Liver (tissue), 9 donors: Measurements from ENCODE around the gene NNT. TPM values are rescaled to one million over a fixed set of nuclear protein-coding genes. Genes with fewer than 3 reads are reported as not detected.

Experiments
- DNase-seq: peaks from one replicate; pipeline ENCODE4 v3.0.0-alpha.2; 2017; ENCODE audit warnings: low spot score
- H3K27ac ChIP-seq, 2 donors: one replicate each; pipeline ENCODE4 v1.7.0; 2013; ENCODE audit warnings: inconsistent platforms in 2 of 2, low read length in 2 of 2, control low read depth in 1 of 2, low read depth in 1 of 2, mild to moderate bottlenecking in 1 of 2
- H3K27me3 ChIP-seq, 4 donors: one replicate each; pipeline versions ENCODE4 v1.6.1 to v1.7.0; 2013; ENCODE audit warnings: low read length in 3 of 4, inconsistent platforms in 1 of 4, mild to moderate bottlenecking in 1 of 4, moderate library complexity in 1 of 4; ENCODE audit not compliant: control insufficient read depth in 4 of 4, insufficient read depth in 4 of 4
- H3K36me3 ChIP-seq, 4 donors: one replicate each; pipeline versions ENCODE4 v1.6.1 to v1.7.0; 2013; ENCODE audit warnings: low read length in 3 of 4, mild to moderate bottlenecking in 3 of 4, low read depth in 1 of 4, moderate library complexity in 1 of 4; ENCODE audit not compliant: control insufficient read depth in 4 of 4, insufficient read depth in 3 of 4
- H3K4me1 ChIP-seq, 4 donors: one replicate each; pipeline versions ENCODE4 v1.6.1 to v1.7.0; 2013; ENCODE audit warnings: low read length in 3 of 4, mild to moderate bottlenecking in 3 of 4, moderate library complexity in 1 of 4; ENCODE audit not compliant: control insufficient read depth in 4 of 4, insufficient read depth in 4 of 4
- H3K4me3 ChIP-seq, 3 donors: one replicate each; pipeline versions ENCODE4 v1.6.1 to v1.7.0; 2013; ENCODE audit warnings: low read length in 3 of 3, control low read depth in 1 of 3, low read depth in 1 of 3, mild to moderate bottlenecking in 1 of 3
- H3K9ac ChIP-seq, 2 donors: one replicate each; pipeline ENCODE4 v1.7.0; 2013; ENCODE audit warnings: low read length in 2 of 2, mild to moderate bottlenecking in 2 of 2, moderate library complexity in 2 of 2, control low read depth in 1 of 2, low read depth in 1 of 2
- H3K9me3 ChIP-seq, 4 donors: one replicate each; pipeline versions ENCODE4 v1.6.1 to v1.7.0; 2013; ENCODE audit warnings: low read length in 3 of 4; ENCODE audit not compliant: control insufficient read depth in 4 of 4
- EGR1 ChIP-seq, 2 donors: IDR thresholded peaks; 2 replicates each; pipeline ENCODE4 v1.6.1; 2016 to 2018; ENCODE audit warnings: antibody characterized with exemption in 2 of 2, low read depth in 2 of 2
- FOXA1 ChIP-seq: IDR thresholded peaks from 2 replicates; pipeline ENCODE4 v1.6.1; 2016; ENCODE audit warnings: antibody characterized with exemption
- FOXA2 ChIP-seq: IDR thresholded peaks from 2 replicates; pipeline ENCODE4 v1.6.1; 2016; ENCODE audit warnings: antibody characterized with exemption
- GABPA ChIP-seq, 2 donors: IDR thresholded peaks in 1 of 2; conservative IDR thresholded peaks in 1 of 2; 2 replicates each; pipeline ENCODE4 v1.6.1; 2016; ENCODE audit warnings: antibody characterized with exemption in 2 of 2, mild to moderate bottlenecking in 1 of 2, moderate library complexity in 1 of 2
- HNF4A ChIP-seq, 2 donors: conservative IDR thresholded peaks; 2 replicates each; pipeline ENCODE4 v1.6.1; 2016; ENCODE audit warnings: antibody characterized with exemption in 2 of 2, mild to moderate bottlenecking in 2 of 2
- HNF4G ChIP-seq: IDR thresholded peaks from 2 replicates; pipeline ENCODE4 v1.6.1; 2016; ENCODE audit warnings: antibody characterized with exemption
- JUND ChIP-seq, 2 donors: IDR thresholded peaks; 2 replicates each; pipeline ENCODE4 v1.6.1; 2016; ENCODE audit warnings: antibody characterized with exemption in 2 of 2
- NR2F2 ChIP-seq: IDR thresholded peaks from 2 replicates; pipeline ENCODE4 v1.6.1; 2016; ENCODE audit warnings: antibody characterized with exemption
- RAD21 ChIP-seq, 2 donors: IDR thresholded peaks; 2 replicates each; pipeline ENCODE4 v1.6.1; 2016; ENCODE audit warnings: antibody characterized with exemption in 2 of 2, mild to moderate bottlenecking in 2 of 2
- RXRA ChIP-seq, 2 donors: IDR thresholded peaks; 2 replicates each; pipeline ENCODE4 v1.6.1; 2017 to 2018; ENCODE audit warnings: antibody characterized with exemption in 2 of 2, mild to moderate bottlenecking in 1 of 2
- SP1 ChIP-seq: IDR thresholded peaks from 2 replicates; pipeline ENCODE4 v1.6.1; 2018; ENCODE audit warnings: antibody characterized with exemption, mild to moderate bottlenecking
- TAF1 ChIP-seq: conservative IDR thresholded peaks from 2 replicates; pipeline ENCODE4 v1.6.1; 2016; ENCODE audit warnings: antibody characterized with exemption, mild to moderate bottlenecking
- YY1 ChIP-seq: IDR thresholded peaks from 2 replicates; pipeline ENCODE4 v1.6.1; 2016; ENCODE audit warnings: antibody characterized with exemption, mild to moderate bottlenecking
- WGBS: extraction: QIAGEN DNeasy Blood & Tissue Kit; methylation state at CpG from one replicate; pipeline ENCODE4 v1.1.7; 2013; 5-methylcytosine and 5-hydroxymethylcytosine counted together
- polyA plus RNA-seq, 2 donors: library from polyadenylated mRNA; stranded (reverse) in 1 of 2; unstranded in 1 of 2; fragments of 200-250 nt in 1 of 2; fragments of >200 nt in 1 of 2; fragmentation: Nextera tagmentation in 1 of 2; extraction: Ambion mirVana in 1 of 2; gene quantifications; one replicate each; pipeline versions ENCODE4 v1.2.1 to v1.2.3, GENCODE V29; 2013 to 2015
- total RNA-seq, 2 donors: library from RNA; depleted of rRNA; stranded (reverse); fragments of >200 nt; gene quantifications; one replicate each; pipeline ENCODE4 v1.2.3, GENCODE V29; 2014
- TF ChIP-seq, protein P1 (sequence below): IDR thresholded peaks from 2 replicates; pipeline ENCODE4 v1.6.1; 2016; ENCODE audit warnings: antibody characterized with exemption
- TF ChIP-seq, protein P2 (sequence below): IDR thresholded peaks from 2 replicates; pipeline ENCODE4 v1.6.1; 2016; ENCODE audit warnings: antibody characterized with exemption, mild to moderate bottlenecking
- TF ChIP-seq, protein P3 (sequence below): IDR thresholded peaks from 2 replicates; pipeline ENCODE4 v1.6.1; 2016; ENCODE audit warnings: antibody characterized with exemption
- TF ChIP-seq, protein P4 (sequence below): IDR thresholded peaks from 2 replicates; pipeline ENCODE4 v1.6.1; 2016; ENCODE audit warnings: antibody characterized with exemption
- TF ChIP-seq, protein P5 (sequence below): fragments of 150-350 bp; IDR thresholded peaks from 2 replicates; pipeline ENCODE4 v1.5.1; 2017; ENCODE audit warnings: improper control_type of control experiment, low read depth, low read length; ENCODE audit not compliant: missing input control
- donor health status: healthy.
- donor health status: healthy.
- donor health status: healthy.
- donor health status: healthy.
- donor health status: healthy.

Gene NNT
- total and polyA plus RNA-seq, 4 donors: 45.4 to 154 (median 89.2) TPM

DNA sequence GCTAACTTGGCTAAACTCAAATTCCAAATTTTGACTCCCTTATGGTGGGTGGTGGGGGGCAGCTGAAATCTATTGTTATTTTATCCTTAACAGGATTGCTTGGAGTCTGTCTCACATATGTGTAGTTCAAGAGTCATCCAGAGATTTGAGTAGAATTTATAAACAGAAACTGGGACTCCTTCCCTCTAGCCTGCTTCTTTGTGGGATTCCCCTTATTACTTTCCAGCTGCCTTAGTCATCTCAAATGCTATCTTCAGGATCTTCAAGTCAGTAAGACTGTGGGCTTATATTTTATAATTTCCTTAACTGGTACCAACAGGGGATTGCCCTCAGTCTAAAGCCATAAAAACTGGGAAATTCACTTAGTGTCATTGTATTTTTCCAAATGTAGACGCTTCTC, 55.5 kb downstream of the NNT start:
- Histone ChIP-seq H3K27ac (no peak overlapping the region), H3K4me1 (no peaks in the 10 kb centered on the region), H3K9me3 (no peaks in the 10 kb centered on the region), H3K27me3 (no peaks in the 10 kb centered on the region), H3K9ac (no peak overlapping the region), H3K36me3 (peaks cover 1 to 43% (median 38%) of the 10 kb centered on the region in 4 donors), H3K4me3 (no peak overlapping the region)
- DNase-seq: no peak
- 97% methylated on average over 1 of the region's 1 CpG for WGBS
- TF ChIP-seq EGR1 (IDR thresholded peaks at IDR 0.05; ENCODE audit: low read depth in 2 of 2) (no peak), YY1 (no peak), HNF4A (conservative IDR thresholded peaks at IDR 0.05) (no peak), JUND (IDR thresholded peaks at IDR 0.05) (no peak), NR2F2 (no peak), TAF1 (no peak), HNF4G (no peak), SP1 (no peak), FOXA2 (no peak), RAD21 (IDR thresholded peaks at IDR 0.05) (no peak), RXRA (IDR thresholded peaks at IDR 0.05) (no peak), GABPA (IDR thresholded peaks at IDR 0.05 in 1 of 2, conservative IDR thresholded peaks at IDR 0.05 in 1 of 2) (no peak), FOXA1 (no peak)
- TF ChIP-seq, protein P1, sequence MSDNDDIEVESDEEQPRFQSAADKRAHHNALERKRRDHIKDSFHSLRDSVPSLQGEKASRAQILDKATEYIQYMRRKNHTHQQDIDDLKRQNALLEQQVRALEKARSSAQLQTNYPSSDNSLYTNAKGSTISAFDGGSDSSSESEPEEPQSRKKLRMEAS: no peak
- TF ChIP-seq, protein P2, sequence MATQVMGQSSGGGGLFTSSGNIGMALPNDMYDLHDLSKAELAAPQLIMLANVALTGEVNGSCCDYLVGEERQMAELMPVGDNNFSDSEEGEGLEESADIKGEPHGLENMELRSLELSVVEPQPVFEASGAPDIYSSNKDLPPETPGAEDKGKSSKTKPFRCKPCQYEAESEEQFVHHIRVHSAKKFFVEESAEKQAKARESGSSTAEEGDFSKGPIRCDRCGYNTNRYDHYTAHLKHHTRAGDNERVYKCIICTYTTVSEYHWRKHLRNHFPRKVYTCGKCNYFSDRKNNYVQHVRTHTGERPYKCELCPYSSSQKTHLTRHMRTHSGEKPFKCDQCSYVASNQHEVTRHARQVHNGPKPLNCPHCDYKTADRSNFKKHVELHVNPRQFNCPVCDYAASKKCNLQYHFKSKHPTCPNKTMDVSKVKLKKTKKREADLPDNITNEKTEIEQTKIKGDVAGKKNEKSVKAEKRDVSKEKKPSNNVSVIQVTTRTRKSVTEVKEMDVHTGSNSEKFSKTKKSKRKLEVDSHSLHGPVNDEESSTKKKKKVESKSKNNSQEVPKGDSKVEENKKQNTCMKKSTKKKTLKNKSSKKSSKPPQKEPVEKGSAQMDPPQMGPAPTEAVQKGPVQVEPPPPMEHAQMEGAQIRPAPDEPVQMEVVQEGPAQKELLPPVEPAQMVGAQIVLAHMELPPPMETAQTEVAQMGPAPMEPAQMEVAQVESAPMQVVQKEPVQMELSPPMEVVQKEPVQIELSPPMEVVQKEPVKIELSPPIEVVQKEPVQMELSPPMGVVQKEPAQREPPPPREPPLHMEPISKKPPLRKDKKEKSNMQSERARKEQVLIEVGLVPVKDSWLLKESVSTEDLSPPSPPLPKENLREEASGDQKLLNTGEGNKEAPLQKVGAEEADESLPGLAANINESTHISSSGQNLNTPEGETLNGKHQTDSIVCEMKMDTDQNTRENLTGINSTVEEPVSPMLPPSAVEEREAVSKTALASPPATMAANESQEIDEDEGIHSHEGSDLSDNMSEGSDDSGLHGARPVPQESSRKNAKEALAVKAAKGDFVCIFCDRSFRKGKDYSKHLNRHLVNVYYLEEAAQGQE: no peak
- TF ChIP-seq, protein P3, sequence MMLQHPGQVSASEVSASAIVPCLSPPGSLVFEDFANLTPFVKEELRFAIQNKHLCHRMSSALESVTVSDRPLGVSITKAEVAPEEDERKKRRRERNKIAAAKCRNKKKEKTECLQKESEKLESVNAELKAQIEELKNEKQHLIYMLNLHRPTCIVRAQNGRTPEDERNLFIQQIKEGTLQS: no peak
- TF ChIP-seq, protein P4, sequence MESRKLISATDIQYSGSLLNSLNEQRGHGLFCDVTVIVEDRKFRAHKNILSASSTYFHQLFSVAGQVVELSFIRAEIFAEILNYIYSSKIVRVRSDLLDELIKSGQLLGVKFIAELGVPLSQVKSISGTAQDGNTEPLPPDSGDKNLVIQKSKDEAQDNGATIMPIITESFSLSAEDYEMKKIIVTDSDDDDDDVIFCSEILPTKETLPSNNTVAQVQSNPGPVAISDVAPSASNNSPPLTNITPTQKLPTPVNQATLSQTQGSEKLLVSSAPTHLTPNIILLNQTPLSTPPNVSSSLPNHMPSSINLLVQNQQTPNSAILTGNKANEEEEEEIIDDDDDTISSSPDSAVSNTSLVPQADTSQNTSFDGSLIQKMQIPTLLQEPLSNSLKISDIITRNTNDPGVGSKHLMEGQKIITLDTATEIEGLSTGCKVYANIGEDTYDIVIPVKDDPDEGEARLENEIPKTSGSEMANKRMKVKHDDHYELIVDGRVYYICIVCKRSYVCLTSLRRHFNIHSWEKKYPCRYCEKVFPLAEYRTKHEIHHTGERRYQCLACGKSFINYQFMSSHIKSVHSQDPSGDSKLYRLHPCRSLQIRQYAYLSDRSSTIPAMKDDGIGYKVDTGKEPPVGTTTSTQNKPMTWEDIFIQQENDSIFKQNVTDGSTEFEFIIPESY: no peak
- TF ChIP-seq, protein P5, sequence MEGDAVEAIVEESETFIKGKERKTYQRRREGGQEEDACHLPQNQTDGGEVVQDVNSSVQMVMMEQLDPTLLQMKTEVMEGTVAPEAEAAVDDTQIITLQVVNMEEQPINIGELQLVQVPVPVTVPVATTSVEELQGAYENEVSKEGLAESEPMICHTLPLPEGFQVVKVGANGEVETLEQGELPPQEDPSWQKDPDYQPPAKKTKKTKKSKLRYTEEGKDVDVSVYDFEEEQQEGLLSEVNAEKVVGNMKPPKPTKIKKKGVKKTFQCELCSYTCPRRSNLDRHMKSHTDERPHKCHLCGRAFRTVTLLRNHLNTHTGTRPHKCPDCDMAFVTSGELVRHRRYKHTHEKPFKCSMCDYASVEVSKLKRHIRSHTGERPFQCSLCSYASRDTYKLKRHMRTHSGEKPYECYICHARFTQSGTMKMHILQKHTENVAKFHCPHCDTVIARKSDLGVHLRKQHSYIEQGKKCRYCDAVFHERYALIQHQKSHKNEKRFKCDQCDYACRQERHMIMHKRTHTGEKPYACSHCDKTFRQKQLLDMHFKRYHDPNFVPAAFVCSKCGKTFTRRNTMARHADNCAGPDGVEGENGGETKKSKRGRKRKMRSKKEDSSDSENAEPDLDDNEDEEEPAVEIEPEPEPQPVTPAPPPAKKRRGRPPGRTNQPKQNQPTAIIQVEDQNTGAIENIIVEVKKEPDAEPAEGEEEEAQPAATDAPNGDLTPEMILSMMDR: no peak
